ENCODE measurements around the gene ACTL7A.

- TF ChIP-seq EZH2 (IDR thresholded peaks at IDR 0.05; ENCODE audit: insufficient read depth, poor library complexity, severe bottlenecking), result no peak
- no peak for TF ChIP-seq EZH2phosphoT487 (IDR thresholded peaks at IDR 0.05; ENCODE audit: insufficient read depth, low read depth)
Measured at GRCh38 chr9:108910402-108910801, 48.3 kb downstream of the ACTL7A start.

All from GM23248 (cell line).